IPS-15b (cell line): ENCODE measurements around the gene ATE1.

Experiments
- H3K27me3 ChIP-seq: one replicate; pipeline ENCODE4 v1.6.1; 2013; ENCODE audit warnings: low read length; ENCODE audit not compliant: control insufficient read depth, insufficient read depth
- H3K36me3 ChIP-seq: one replicate; pipeline ENCODE4 v1.6.1; 2013; ENCODE audit warnings: low read length; ENCODE audit not compliant: control insufficient read depth, insufficient read depth
- H3K4me1 ChIP-seq: one replicate; pipeline ENCODE4 v1.6.1; 2013; ENCODE audit warnings: mild to moderate bottlenecking, low read length; ENCODE audit not compliant: control insufficient read depth, insufficient read depth
- H3K4me3 ChIP-seq: one replicate; pipeline ENCODE4 v1.5.1; 2013; ENCODE audit warnings: low read depth, low read length
- H3K9ac ChIP-seq: one replicate; pipeline ENCODE4 v1.6.1; 2013; ENCODE audit warnings: low read depth, mild to moderate bottlenecking, low read length
- H3K9me3 ChIP-seq: one replicate; pipeline ENCODE4 v1.6.1; 2013; ENCODE audit warnings: mild to moderate bottlenecking, low read length; ENCODE audit not compliant: control insufficient read depth, insufficient read depth

ATE1 gene

DNA sequence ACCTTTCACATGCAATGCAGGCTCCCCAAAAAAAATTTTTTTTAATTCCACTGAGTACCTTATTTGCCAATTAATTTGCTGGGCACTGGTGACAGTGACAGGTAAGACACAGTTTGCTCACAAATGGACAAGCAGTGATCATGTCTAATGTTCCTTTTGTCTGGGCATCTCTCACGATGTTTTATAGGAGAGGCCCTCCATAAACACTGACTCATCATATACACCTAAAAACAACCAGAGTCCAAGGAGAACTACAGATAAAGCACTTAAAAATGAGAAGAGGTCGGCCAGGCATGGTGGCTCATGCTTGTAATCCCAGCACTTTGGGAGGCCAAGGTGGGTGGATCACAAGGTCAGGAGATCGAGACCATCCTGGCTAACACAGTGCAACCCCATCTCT, 105.1 kb downstream of the ATE1 start:
- Histone ChIP-seq H3K9ac (no peak overlapping the region), H3K27me3 (no peaks in the 10 kb centered on the region), H3K9me3 (no peaks in the 10 kb centered on the region), H3K4me1 (no peaks in the 10 kb centered on the region), H3K36me3 (no peaks in the 10 kb centered on the region), H3K4me3 (no peak overlapping the region)

DNA sequence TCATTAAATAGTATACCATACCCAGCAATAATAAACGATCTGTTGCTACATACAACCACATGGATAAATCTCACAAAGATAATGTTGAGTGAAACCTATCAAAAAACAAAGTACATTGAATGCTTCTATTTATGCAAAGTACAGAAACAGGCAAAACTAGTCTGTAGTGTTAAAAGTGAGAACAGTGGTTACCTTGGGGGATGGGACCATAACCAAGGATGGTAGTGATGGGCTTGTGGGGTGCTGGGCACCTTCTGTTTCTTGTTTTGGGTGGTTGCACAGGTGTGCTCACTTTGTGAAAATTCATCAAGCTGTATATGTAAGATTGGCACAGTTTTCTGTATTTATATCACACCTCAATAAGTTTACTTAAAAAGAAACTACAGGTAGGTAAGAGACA, 105.7 kb downstream of the ATE1 start:
- no peaks in the 10 kb centered on the region for H3K4me1 ChIP-seq
- no peak overlapping the region for H3K9ac ChIP-seq

GRCh38 chr10:121819049-121819448, 108.8 kb downstream of the ATE1 start:
- H3K9me3 ChIP-seq: no peaks in the 10 kb centered on the region
- no peaks in the 10 kb centered on the region for H3K36me3 ChIP-seq
- H3K4me3 ChIP-seq: no peak overlapping the region
- no peak overlapping the region for H3K9ac ChIP-seq
- H3K27me3 ChIP-seq: no peaks in the 10 kb centered on the region
- H3K4me1 ChIP-seq: no peaks in the 10 kb centered on the region

More for the DNA sequence above, 105.7 kb downstream of the ATE1 start:
- H3K4me3 ChIP-seq: no peak overlapping the region
- H3K27me3 ChIP-seq: no peaks in the 10 kb centered on the region
- H3K9me3 ChIP-seq: no peaks in the 10 kb centered on the region
- H3K36me3 ChIP-seq: no peaks in the 10 kb centered on the region

DNA sequence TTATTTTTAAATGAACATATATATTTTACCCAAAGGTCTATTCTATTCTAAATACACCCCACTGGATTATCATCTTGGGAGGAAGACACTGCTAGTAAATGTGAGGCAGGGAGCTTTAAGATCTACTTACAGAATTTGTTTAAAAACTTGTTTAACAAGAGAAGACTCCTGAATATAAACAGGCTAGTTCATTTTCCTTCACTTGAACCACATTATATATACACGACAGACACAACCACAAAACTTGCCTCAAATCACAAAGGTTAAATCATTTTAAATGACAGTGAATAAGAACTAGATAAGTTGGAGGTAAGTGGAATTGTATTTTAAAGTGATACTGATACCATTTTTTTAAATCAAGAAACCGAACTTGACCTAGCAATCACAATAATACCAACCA, 109.2 kb downstream of the ATE1 start:
- no peaks in the 10 kb centered on the region for H3K4me1 ChIP-seq
- H3K4me3 ChIP-seq: no peak overlapping the region
- no peak overlapping the region for H3K9ac ChIP-seq
- H3K9me3 ChIP-seq: no peaks in the 10 kb centered on the region
- H3K36me3 ChIP-seq: no peaks in the 10 kb centered on the region
- no peaks in the 10 kb centered on the region for H3K27me3 ChIP-seq

DNA sequence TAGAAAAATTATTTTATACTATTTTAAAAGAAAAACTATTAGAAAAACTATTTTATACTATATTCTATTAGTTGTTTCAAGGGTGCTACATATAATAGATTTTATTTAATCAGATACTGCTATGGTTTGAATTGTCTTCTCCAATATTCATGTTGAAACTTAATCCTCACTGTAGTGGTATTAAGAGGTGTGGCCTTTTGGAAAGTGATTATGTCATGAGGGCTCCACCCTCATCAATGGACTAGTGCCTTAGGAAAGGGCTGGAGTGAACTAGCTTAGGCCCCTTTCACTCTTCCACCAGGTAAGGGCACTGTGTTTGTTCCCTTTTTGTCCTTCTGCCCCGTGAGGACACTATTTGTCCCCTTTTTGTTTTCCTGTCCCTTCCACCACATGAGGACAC, 111.6 kb downstream of the ATE1 start:
- Histone ChIP-seq H3K4me1 (no peaks in the 10 kb centered on the region), H3K9me3 (no peaks in the 10 kb centered on the region), H3K27me3 (no peaks in the 10 kb centered on the region), H3K4me3 (no peak overlapping the region), H3K9ac (no peak overlapping the region), H3K36me3 (no peaks in the 10 kb centered on the region)

DNA sequence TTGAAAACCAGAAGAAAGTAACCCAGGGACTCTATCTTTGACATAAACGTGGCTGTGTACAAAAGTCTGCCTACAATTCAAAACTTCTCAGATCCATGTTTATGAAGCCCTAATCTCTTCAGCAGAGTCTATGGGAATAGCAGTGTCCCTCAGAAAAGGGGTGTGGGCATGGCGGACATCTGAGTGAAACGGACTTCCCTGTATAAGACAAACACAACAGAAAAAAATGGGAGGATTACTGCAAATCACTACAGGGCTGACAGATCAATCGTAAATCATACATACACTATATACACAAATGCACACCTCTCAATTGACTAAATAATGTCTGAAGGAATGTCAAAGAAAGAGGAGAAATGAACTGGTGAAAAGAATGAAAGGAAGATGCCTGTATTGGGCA, 114.0 kb downstream of the ATE1 start:
- no peaks in the 10 kb centered on the region for H3K27me3 ChIP-seq
- no peaks in the 10 kb centered on the region for H3K36me3 ChIP-seq
- H3K9me3 ChIP-seq: no peaks in the 10 kb centered on the region

GRCh38 chr10:121813211-121813815, 114.5 kb downstream of the ATE1 start:
- Histone ChIP-seq H3K4me3 (no peak overlapping the region), H3K4me1 (no peaks in the 10 kb centered on the region), H3K27me3 (no peaks in the 10 kb centered on the region), H3K9me3 (no peaks in the 10 kb centered on the region), H3K9ac (no peak overlapping the region), H3K36me3 (no peaks in the 10 kb centered on the region)

More for the DNA sequence above, 114.0 kb downstream of the ATE1 start:
- no peak overlapping the region for H3K9ac ChIP-seq
- no peak overlapping the region for H3K4me3 ChIP-seq
- no peaks in the 10 kb centered on the region for H3K4me1 ChIP-seq

GRCh38 chr10:121812031-121812430, 115.8 kb downstream of the ATE1 start:
- no peak overlapping the region for H3K4me3 ChIP-seq
- no peaks in the 10 kb centered on the region for H3K27me3 ChIP-seq
- no peaks in the 10 kb centered on the region for H3K9me3 ChIP-seq
- H3K9ac ChIP-seq: no peak overlapping the region
- H3K4me1 ChIP-seq: no peaks in the 10 kb centered on the region
- H3K36me3 ChIP-seq: no peaks in the 10 kb centered on the region

- Histone ChIP-seq H3K27me3 (no peaks in the 10 kb centered on the region), H3K4me3 (no peak overlapping the region), H3K9me3 (no peaks in the 10 kb centered on the region), H3K9ac (no peak overlapping the region), H3K36me3 (no peaks in the 10 kb centered on the region), H3K4me1 (no peaks in the 10 kb centered on the region)
These were observed 116.4 kb downstream of the ATE1 start for GRCh38 chr10:121811386-121811785.

GRCh38 chr10:121808835-121809234, 119.0 kb downstream of the ATE1 start:
- H3K36me3 ChIP-seq: no peaks in the 10 kb centered on the region
- no peak overlapping the region for H3K4me3 ChIP-seq
- no peaks in the 10 kb centered on the region for H3K9me3 ChIP-seq
- H3K9ac ChIP-seq: no peak overlapping the region
- no peaks in the 10 kb centered on the region for H3K27me3 ChIP-seq
- no peaks in the 10 kb centered on the region for H3K4me1 ChIP-seq

DNA sequence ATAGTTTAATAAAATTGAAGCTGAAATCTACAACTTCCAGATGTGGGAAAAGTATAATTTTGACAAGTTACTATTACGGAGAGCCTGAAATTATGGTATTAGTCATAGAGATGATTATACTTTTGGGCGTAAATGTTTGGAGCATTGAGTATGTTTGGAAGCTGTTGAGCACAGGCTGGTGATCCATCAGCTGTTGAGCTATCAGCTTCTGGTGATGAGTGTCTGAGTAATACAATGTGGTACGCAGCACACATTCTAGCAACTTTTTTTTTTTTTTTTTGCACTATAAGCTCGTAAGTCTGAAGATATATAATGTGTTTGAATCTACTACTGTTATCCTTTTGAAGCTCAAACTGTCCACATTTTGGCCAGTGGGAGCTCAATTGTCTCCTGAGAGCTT, 123.4 kb downstream of the ATE1 start:
- Histone ChIP-seq H3K27me3 (no peaks in the 10 kb centered on the region), H3K36me3 (no peaks in the 10 kb centered on the region), H3K4me1 (no peaks in the 10 kb centered on the region), H3K9me3 (no peaks in the 10 kb centered on the region), H3K4me3 (no peak overlapping the region), H3K9ac (no peak overlapping the region)

- Histone ChIP-seq H3K36me3 (no peaks in the 10 kb centered on the region), H3K4me3 (no peak overlapping the region), H3K9me3 (no peaks in the 10 kb centered on the region), H3K9ac (no peak overlapping the region), H3K4me1 (no peaks in the 10 kb centered on the region), H3K27me3 (no peaks in the 10 kb centered on the region)
These were observed 124.2 kb downstream of the ATE1 start for GRCh38 chr10:121803611-121804010.
